ENCODE results near the gene C11orf52.

- TF ChIP-seq EZH2 (optimal IDR thresholded peaks at IDR 0.05; ENCODE audit: low read depth, low read length), result no peak
- TF ChIP-seq, protein P1, sequence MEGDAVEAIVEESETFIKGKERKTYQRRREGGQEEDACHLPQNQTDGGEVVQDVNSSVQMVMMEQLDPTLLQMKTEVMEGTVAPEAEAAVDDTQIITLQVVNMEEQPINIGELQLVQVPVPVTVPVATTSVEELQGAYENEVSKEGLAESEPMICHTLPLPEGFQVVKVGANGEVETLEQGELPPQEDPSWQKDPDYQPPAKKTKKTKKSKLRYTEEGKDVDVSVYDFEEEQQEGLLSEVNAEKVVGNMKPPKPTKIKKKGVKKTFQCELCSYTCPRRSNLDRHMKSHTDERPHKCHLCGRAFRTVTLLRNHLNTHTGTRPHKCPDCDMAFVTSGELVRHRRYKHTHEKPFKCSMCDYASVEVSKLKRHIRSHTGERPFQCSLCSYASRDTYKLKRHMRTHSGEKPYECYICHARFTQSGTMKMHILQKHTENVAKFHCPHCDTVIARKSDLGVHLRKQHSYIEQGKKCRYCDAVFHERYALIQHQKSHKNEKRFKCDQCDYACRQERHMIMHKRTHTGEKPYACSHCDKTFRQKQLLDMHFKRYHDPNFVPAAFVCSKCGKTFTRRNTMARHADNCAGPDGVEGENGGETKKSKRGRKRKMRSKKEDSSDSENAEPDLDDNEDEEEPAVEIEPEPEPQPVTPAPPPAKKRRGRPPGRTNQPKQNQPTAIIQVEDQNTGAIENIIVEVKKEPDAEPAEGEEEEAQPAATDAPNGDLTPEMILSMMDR (IDR thresholded peaks at IDR 0.05; ENCODE audit: low read length), result no peak
- no peak for TF ChIP-seq EZH2phosphoT487 (IDR thresholded peaks at IDR 0.05; ENCODE audit: low read length)
Measured at GRCh38 chr11:111920908-111921307, 2.2 kb downstream of the C11orf52 start.

Data from MM.1S (cell line).